GM10266 (cell line): ENCODE measurements around the gene LAMA2.

Source experiments
- DNase-seq: peaks from one replicate; pipeline ENCODE4 v3.0.0; 2012; ENCODE audit errors: extremely low spot score
- TF ChIP-seq, protein P1 (sequence below): IDR thresholded peaks from 2 replicates; pipeline ENCODE4 v1.5.1; 2012; ENCODE audit warnings: mild to moderate bottlenecking, low read depth; ENCODE audit not compliant: control insufficient read depth, insufficient read depth; ENCODE audit errors: missing control alignments

LAMA2 gene

DNA sequence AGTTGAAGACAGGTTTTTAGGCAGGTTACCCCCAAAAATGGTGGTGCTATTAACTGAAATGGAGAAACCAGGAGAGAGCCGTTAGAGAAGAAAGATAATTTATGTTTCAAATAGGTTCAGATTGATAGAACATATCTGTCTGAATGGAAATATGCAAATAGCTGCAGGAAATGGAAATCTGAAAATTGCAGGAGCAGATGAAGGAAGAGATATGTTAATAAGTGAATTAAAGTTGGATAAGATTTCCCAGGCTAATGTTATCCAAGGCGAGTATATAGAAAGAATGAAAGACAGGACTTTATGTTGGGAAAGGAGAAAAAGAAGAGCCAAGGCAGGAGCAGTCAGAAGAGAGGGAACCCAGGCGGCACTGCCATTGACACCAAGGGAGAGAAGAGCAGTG, 461.4 kb downstream of the LAMA2 start:
- TF ChIP-seq, protein P1, sequence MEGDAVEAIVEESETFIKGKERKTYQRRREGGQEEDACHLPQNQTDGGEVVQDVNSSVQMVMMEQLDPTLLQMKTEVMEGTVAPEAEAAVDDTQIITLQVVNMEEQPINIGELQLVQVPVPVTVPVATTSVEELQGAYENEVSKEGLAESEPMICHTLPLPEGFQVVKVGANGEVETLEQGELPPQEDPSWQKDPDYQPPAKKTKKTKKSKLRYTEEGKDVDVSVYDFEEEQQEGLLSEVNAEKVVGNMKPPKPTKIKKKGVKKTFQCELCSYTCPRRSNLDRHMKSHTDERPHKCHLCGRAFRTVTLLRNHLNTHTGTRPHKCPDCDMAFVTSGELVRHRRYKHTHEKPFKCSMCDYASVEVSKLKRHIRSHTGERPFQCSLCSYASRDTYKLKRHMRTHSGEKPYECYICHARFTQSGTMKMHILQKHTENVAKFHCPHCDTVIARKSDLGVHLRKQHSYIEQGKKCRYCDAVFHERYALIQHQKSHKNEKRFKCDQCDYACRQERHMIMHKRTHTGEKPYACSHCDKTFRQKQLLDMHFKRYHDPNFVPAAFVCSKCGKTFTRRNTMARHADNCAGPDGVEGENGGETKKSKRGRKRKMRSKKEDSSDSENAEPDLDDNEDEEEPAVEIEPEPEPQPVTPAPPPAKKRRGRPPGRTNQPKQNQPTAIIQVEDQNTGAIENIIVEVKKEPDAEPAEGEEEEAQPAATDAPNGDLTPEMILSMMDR = no peak
- no peak for DNase-seq

DNA sequence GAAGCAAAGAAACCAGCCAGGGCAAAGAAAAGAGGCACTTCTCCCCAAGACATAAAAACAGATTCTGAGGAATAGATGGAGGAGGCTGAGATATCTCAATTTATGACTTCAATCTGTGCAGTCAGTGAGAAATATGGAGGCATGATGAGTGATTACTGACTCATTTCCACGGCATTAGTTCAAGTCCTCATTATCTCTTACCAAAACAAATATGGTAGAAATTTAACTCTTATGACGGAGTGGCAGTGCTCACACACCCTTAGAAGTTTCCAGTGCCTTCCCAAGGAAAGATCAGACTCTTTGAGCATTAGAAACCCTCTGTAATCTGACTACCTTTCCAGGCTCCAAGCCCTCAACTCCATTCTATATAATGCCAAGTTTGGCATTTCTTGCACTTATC, 463.0 kb downstream of the LAMA2 start:
- DNase-seq = no peak

DNA sequence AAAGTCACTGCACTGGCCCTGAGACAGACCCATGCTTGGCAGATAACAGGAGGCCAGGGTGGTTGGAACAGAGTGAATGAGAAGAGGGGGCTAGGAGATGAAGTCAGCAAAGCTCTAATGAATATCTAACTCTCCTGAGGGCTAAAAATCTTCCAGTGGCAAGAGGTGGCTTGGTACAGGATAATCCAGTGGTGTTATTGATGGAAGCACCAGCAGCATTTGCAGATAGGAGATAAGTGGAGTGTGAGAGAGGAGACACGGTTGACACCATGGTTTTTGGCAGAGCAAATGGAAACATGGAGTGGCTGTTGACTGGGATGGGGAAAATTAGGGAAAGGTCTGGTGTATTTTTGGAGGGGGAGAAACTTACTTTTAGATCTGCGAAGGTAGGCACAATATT, 464.0 kb downstream of the LAMA2 start:
- TF ChIP-seq, protein P1 = no peak
- no peak for DNase-seq

More for the DNA sequence above, 463.0 kb downstream of the LAMA2 start:
- TF ChIP-seq, protein P1 = no peak

DNA sequence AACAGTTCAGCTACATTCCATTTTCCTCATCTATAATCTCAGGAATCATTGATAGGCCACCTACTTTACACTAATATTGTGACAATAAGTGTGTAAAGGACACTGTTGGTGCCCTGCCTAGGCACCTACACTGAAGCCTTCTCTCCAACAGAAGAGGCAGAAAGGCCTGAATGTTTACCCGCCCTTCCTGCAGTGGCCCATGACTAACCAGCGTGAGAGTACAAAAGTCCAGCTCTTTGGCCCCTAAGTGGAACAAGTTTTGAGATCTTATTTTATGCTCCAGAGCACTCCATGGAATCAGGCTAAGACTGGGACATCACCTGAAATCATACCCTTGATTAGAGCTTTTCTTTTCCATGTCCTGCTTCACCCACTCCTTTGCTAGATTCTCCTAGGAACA, 467.3 kb downstream of the LAMA2 start:
- no peak for DNase-seq
- TF ChIP-seq, protein P1 = no peak

DNA sequence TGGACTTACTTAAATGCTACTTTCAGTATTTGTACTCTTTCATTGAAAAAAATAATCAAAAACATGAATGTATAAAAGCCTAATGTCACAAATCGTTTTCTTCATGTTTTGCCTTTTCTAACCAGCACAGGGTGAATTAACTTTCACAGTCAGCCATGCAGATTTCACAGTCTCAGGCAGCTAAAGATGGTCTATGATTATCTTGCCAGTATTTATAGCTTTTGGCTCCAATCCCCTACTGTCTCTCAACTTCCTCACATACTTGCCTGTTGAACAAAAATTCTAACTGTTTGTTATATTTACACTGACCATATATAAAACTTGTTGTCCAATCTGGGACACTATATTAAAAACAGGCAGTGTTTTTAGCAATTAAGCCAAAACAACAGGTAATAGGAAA, 468.9 kb downstream of the LAMA2 start:
- TF ChIP-seq, protein P1 = no peak
- DNase-seq = no peak

DNA sequence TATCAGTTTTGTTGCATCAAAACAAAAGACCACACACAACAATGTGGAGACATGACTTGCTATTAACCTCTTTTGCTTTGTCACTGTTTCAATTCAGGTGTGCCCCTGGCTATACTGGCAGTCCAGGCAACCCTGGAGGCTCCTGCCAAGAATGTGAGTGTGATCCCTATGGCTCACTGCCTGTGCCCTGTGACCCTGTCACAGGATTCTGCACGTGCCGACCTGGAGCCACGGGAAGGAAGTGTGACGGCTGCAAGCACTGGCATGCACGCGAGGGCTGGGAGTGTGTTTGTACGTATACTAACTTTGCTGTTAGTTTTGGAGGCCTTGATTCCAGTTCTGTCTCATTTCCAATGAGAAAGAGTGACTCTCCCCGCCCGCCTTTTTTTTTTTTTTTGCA, 470.1 kb downstream of the LAMA2 start:
- no peak for DNase-seq
- TF ChIP-seq, protein P1 = no peak

DNA sequence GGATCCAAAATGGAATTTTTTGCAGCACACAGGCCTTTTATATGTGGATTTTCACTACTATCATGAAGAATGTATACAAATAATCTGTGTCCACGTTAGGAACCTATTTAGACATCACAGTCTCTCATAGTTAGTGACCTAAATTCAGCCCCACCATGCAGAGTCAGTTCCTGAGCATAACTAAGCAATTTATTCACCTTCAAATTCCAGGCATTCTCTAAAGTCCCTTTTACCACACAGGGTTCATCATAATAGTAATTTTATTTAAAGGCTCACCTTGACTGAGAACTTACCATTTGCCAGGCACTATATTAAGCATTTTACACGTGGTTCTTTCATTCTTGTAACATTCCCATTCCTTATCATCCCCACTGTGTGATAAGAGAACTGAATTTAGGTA, 473.2 kb downstream of the LAMA2 start:
- TF ChIP-seq, protein P1 = no peak

More for the DNA sequence above, 473.2 kb downstream of the LAMA2 start:
- no peak for DNase-seq
